HG03060 (cell line): Measurements from ENCODE around the gene YY1.
A peak's percentile ranks its signal among the peaks of the same experiment; 100 is the strongest.
"Not testable (repeated sequence)": the region's sequence is repeated elsewhere in the genome, so short reads cannot be mapped to it uniquely, and the experiment has no call there.

ENCODE experiments used
- ATAC-seq: cut with Tn5 transposase; IDR thresholded peaks from one replicate; pipeline ENCODE4 v1.9.1; 2021; ENCODE audit warnings: low read depth, moderate number of reproducible peaks; ENCODE audit not compliant: unreplicated experiment

YY1 gene

DNA sequence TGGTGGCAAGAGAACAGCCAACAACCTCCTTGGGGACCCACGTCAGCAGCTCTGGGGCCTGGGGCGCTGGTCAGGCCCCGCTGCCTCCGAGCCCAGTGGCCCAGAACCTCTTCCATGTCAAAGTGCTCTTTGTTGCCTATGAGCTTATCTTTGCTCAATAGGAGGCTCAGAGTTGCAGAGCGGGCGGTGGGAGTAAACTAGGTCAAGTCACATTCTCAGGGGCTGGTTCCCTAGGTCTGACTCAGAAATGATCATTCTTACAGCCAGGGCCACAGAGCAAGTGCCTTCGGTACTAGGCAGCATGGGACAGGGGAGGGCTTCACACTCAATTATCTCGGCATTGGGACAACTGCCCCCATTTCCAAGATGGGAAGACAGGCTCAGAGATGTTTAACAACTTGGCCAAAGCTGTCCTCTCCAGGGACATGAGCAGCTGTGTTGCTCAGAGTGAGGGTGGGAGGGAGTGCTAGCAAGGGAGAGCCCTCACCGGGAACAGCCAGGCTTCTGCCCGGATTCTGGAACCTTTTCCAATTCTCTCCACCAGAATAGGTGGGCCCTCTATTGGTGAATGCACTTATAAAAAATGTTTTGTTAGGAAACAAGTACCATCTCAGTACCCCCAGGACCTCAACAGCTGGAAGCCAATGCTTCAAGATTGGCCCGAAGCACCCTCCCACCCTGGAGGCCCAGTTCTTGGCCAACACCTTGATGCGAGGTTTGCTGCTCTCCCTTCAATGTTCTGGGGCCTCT lies 55.4 kb downstream of the YY1 start:
- peak; percentile 51 for ATAC-seq

DNA sequence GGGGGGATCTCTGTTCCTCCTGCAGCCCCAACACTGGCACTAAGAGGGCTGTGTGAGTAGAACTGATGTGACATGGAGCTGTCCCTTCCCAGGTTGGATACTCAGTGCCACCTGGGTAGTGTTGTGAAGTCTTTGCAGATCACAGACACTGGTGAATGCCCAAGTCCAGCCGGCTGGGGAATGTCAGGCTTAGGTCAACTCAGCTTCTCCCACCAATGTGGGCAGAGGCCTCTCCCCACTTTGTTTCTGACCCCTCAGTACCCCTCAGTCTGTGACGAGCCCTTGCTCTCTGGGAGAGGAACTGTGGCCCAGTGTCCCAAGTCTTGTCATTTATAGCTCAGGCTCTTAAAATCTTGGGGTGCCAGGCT lies 56.0 kb downstream of the YY1 start:
- ATAC-seq: no peak

DNA sequence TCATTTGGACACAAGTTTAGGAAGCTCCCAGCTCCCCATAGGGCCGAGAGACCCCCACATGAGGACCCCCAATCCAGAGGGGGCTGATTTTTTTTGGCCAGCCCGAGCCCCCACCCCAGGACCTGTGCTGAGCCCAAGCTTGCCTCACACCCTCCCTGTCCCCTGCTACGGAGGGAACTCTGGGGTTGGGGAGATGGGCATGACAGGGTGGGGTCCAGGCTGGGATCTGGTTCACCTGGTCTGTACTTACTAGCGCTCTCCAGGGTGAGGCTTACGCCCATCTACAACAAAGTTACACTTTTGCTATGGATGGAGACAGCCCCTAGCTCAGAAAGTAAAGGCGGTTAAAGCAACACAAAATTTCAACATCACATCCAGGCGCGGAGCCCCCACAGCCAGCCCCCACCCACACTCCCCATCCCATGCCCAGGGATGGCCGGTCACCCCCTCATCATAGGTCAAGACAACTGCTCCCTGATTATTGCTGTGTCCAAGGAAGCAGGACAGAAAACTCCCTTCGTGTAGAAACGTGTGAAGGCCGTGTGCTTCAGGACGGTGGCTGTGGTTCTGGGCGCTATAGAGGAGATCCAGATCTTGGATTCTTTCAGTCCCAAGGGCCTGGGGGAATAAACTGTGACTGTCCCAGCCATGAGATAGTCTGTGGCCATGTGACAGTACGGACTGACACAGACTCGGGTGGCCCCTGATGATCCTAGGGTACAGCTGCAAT lies 56.6 kb downstream of the YY1 start:
- ATAC-seq: no peak

DNA sequence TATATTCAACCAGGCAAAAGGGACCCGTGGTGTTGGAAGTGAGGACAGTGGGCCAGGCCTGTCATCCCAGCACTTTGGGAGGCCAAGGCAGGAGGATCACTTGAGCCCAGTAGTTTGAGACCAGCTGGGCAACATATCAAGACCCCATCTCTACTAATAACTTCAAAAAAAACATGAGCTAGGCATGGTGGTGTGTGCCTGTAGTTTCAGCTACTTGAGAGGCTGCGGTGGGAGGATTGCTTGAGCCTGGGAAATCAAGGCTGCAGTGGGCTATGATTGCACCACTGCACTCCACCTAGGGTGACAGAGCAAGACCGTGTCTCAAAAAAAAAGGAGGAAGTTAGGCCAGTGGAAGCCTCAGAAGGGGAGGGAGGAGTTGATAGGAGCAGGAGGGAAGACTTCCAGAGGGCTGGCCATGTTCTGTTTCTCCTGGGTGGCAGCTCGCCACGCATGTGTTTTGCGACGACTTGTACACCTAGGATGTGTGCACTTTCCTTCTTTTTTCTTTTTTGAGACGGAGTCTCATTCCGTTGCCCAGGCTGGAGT lies 57.2 kb downstream of the YY1 start:
- ATAC-seq: no peak

DNA sequence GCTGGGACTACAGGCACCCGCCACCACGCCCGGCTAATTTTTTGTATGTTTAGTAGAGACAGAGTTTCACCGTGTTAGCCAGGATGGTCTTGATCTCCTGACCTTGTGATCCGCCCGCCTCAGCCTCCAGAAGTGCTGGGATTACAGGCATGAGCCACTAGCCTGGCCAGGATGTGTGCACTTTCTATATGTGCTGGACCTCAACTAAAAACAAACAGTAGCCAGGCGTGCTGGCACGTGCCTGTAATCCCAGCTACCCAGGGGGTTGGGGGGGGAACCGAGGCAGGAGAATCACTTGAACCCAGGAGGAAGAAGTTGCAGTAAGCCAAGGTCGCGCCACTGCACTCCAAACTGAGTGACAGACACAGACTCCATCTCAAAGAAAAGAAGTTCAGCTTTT lies 57.8 kb downstream of the YY1 start:
- not testable (repeated sequence) for ATAC-seq

DNA sequence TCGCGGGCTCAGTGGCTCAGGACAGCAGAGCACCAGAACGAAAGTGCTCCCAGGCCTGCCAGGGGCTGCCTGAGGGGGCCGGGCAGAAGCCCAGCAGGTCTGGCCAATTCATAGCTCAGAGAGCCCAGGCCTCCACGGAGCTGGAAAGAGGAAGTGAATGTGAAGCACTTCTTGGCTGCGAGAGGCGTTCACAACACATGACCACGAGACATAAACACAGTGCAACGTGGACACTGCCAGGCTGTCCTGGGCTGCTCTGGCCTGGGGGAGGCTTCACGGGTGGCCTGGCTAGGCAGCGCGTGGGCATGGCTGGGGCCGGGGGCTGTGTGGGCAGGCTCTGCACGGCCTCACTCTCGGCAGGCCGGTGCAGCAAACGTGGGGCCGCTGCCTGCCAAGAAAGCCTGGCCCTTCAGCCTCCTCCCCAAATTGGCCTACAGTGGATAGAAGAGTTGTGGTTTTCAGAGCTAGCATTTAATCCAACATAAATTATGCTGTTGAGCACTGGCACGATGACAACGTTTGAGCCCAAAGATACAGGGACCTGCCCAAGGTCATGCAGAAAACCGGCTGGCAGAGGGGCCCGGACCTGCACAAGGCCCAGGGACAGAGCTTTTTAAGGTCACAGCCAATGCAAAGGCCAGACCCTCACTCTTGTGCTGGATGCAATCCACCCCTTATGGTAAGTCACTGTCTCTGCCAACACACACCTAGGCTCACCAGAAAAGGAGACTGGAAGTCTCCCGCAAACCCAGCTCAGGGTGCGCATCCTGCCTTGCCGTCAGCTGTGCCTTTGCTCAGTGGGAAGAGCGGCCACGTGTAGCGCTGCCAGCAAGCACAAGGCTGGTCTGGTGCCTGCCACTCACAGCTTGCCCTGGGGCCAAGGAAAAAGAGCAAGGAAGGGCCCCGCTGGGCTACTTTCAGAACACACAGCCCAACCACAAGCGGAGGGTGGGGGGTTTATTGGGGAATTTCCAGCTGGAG lies 58.7 kb downstream of the YY1 start:
- peak; percentile 47 for ATAC-seq

DNA sequence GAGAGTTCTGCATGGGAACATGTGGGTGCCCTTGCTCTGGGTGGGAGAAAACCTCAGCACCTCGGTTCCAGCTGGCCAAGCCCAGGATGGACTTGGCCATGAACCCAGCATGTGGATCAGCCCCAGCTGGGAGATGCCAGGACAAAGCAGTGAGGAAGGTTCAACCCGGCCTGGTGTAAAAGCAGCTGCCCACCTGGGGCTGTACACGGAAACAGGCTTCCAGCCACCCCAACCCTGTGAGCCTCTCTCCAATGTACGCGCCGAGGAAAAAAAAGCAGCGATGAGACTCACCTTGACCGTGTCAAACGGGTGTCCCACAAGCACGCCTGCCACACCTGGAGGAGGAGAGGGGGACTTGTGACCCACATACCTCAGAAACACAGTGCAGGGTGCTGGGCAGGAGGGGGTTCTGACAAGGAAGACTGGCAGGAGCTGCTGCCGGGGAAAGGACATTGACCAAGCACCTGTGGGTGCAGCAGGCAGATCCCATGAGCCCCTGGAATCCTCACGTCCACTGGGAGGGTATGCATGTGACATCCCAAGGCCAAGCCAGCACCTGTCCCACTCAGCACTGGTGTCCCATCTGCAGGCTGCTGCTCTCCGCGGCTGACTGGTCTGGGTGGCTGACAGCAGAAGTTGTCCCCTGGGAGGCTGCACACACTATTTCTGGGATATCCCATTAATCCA lies 59.8 kb downstream of the YY1 start:
- ATAC-seq: no peak

DNA sequence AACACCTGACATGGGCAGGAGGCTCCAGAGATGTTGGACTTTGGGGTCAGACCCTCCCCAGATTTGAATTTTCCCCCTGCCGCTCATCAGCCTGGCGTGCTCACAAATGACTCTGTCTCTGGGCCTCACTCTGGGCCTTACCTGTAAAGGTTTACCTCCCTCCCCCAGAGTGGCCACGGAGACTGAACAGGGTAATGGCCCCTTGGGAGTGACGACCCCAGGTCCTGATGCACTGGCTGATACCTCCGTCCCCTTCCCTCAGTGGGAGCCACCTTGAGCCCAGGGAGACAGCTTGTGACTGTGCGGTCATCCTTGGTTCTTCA lies 60.3 kb downstream of the YY1 start:
- ATAC-seq: no peak

DNA sequence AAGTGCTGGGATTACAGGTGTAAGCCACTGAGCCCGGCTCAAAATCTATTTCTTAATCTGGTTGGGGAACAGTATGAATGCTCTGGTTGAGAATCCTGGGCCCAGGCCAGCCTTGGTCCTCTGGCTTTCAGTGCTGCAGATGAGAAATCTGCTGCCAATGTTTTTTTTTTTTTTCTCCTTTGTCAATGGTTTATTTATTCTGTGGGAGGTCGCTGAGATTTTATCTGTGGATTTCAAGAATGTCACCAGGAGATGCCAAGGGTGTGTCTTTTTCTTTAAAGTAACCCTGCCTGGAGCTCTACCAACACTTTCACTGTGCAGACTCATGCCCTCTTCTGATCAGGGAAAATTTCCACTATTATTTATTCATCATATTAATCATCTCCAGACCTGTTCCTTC lies 63.7 kb downstream of the YY1 start:
- ATAC-seq: no peak

DNA sequence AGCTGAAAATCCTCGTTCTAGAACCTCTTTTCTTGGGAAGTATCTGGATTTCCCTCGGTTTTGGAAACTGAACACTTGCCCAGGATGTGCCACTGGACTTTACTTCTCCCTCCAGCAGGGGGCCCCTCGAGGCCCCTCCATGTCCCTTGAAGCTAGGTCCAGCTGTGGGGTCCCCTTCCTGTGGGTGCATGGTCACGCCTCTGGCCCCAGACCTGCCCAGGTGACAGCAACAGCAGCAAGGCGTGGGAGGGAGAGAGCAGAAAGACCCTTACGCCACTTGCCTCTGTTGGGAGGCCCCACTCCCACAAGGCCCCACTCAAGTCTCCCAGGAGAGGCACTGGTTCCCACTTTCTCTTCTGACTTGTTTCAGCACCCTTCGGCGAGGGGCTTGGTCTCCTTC lies 64.2 kb downstream of the YY1 start:
- ATAC-seq: no peak

DNA sequence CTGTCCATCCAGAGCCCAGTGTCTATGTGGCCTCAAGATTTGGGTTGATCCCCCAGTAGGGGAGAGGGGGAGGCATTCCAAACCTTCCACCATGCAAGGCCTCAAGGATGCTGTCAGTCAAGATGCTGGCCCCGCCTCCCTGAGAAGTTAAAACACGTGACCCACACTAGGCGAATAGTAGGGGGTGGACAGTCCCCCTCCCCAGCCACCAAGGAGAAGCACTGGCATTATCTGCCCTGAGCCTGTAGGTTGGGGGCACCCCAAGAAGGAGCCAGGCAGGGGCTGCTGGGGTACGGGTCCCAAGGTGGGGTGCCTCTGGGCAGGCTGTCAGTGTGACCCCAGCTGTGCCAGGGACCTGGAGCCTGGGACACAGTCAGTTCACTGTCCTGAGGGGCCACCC lies 65.0 kb downstream of the YY1 start:
- ATAC-seq: no peak

DNA sequence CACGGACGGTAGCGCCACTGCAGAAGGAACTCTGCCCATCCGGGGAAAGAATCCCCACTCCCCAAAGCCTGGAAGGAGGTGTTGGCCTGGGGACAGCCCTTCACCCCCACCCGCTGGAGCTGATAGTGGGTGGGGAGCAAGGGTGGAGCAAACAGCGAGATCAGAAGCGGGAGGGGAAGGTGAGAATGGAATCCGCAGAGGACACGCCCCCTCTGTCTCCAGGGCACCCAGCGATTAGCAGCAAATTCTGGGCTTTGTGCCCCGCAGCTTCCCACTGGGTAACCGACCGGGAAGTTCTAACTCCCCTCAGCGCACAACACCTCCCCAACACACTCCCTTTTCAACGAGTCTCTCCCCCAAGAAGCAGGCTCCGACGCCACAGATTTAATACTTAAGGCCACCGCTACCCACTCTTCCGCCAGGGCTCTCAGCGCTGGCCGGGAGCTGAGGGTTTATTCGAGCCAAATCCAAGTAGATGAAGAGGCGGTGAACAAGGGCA lies 65.9 kb downstream of the YY1 start:
- no peak for ATAC-seq

DNA sequence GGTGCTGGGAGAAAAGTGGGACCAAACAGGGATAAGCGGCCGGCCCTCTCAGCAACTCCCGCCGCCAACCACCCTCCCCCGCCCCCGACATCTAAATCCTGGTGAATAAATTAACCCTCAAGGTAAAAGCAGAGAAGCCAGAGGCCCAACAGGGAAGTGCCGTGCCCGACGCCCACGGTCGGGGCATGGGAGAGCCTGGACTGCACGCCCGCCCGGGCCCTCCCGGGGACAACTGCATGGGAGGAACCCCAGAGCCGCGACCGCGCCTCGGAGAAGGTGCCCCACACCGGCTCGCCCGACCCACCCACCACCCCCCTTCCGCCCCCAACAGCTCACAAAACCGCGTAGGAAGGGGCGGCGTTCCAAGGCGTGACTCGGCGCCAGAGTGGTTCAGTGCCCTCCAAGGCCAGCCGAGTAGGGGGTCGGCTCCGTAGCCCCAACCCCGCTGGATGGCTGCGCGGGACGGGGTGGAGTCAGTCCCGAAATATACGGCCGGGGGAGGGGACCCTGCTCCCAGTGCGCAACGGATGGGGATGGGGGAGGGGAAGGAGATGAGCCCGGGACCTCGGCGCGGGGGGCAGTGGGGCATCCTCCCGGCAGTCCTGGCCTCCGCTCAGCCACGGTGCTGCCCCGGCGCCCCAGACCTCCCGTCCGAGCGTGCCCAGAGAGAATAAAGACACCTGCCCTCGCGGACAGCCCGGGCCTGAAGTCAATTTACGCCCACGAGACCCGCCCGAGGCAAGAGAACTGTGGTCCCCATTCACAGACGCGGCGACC lies 66.6 kb downstream of the YY1 start:
- ATAC-seq: no peak

DNA sequence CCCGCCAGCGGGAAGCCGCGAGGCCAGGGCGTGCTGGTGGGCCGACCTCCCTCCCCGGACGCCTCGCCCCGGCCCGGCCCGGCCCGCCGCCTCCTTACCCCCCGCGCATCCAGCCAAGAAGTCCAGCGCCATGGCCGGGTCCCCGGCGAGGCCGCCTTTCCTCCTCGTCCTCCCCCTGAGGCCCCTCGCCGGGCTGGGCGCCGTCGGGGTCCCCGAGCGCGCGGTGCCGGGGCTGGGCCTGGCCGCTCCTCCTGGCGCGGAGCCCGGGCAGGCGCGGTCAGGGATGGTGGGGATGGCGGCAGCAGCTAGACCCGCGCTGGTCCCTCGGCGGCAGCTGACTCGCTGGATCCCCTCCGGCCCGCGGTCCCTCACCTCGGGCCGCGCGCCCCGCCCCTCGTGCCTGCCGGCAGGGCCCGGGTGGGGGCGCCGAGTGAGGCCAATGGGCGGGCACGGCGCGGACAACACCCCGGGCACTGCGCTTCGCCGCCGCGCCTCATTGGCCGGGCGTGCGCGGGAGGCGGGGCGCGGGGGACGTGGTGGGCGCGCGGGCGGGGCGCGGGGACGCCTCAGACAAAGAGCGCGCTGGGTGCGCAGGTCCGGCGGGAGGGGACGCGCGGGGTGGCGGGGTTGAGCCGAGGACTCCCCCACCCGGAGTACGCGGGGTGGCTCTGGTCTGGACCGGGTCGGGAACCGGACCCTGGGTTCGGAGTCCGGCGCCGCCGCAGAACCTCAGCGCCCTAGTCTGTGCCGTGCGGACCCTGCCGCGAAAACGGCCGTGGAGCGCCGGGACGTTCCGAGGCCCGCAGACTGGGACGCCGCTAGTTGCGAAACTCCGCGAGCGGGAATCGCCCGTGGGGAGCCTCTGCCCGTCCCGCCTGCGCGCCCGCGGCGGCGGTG lies 67.4 kb downstream of the YY1 start, which contains the start of gene SLC25A29:
Gene SLC25A29 (minus strand): TSS at position 344 of the 897 bp plus-strand sequence. CDS start 212 bp downstream, at position 132.
- peak; percentile 47 for ATAC-seq

DNA sequence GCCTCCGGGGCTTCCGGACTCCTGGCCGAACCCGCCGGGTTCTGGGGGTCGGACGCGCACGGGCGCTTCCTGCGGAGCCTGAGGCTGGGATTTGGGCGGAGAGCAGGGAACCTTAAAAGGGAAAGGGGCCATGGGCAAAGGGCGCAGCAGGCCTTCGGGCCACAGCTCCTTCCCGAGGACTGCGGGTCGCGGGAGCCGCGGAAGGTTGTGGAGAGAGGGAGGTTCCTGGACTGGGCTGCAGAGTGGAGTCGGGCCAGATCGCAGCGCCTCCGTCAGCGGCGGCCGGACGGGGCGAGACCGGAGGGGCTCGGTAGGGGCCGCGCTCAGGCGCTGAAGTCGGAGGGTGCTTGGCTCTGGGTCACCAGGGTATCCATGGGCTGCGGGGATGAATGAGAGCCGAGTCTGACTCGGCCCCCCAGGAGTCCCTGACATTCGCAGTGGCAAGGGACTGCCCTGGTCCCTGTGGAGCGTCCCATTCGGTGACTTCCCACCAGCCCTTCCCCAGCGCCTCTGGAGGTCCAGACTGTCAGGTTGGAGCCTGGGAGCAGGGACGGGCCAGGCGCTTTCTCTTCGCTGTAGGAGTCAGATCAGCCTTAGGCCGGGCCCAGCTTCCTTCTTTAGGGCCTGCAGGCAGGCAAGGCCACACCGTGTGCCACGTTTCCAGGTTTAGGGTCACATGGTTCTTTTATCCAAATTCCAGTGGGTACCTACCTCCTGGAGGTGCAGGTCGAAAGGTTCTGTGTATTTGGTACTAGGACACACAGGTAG lies 68.2 kb downstream of the YY1 start:
- ATAC-seq: no peak

DNA sequence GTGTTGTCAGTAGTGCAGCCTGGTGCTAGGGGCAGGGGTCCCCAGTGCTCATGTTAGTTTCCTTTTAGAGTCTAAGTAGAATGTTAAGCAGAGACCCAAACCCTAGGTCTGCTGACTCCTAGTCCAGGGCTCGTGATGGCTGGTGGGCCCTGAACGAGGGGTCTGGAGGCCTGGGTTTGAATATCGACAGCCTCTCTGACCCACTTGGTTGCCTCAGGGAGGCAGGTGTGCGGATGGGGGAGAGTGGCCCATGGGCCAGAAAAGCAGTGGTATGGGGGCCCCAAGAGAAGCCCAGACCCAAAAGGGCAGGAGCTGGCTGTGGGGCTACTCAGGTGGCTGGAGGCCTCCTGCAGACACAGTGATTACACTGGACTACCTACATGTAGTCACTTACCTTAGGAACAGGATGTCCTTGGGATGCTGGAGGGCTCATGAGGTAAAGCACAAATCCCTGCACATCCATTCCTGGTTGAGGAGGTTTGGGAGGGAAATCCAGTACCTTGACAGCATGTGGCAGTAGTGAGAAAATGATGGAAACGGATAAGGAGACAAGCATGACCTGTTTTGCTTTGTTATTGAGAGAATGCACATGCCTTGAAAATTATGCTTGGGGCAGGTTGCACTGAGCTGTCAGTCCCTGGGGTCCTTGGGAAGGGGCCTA lies 69.0 kb downstream of the YY1 start:
- ATAC-seq: no peak

DNA sequence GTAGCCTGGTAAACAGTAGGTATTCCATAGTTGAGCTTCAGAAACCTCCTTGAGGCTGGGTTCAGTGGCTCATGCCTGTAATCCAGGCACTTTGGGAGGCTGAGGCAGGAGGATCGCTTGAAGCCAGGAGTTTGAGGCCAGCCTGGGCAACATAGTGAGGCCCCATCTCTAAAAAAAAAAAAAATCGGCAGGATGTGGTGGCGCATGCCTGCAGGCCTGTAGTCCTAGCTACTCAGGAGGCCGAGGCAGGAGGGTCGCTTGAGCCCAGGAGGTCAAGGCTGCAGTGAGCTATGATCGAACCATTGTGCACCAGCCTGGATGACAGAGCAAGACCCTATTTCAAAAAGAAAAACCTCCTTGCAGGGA lies 69.5 kb downstream of the YY1 start:
- ATAC-seq: not testable (repeated sequence)
